ENCODE data around the gene PLCG2.

DNA sequence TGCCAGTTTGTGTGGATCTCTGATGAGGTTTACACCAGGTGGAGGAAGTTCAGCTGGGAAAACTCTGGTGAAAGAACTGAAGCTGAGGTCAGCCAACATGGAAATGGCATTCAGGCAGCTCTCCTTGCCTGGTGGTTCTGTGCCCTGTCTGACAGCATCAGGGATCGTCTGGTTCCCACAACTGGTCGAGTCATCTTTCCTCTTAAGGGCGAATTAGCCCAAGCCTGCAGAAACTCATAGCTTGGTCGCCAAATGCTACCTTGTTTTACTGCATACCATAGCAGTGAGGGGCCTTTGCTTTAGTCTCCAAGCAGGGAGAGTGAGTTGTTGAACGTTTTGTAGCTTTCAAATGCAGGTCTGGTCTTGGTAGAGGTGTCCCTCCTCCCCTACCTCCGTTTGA lies 7.2 kb downstream of the PLCG2 start:
- TF ChIP-seq, protein P1, sequence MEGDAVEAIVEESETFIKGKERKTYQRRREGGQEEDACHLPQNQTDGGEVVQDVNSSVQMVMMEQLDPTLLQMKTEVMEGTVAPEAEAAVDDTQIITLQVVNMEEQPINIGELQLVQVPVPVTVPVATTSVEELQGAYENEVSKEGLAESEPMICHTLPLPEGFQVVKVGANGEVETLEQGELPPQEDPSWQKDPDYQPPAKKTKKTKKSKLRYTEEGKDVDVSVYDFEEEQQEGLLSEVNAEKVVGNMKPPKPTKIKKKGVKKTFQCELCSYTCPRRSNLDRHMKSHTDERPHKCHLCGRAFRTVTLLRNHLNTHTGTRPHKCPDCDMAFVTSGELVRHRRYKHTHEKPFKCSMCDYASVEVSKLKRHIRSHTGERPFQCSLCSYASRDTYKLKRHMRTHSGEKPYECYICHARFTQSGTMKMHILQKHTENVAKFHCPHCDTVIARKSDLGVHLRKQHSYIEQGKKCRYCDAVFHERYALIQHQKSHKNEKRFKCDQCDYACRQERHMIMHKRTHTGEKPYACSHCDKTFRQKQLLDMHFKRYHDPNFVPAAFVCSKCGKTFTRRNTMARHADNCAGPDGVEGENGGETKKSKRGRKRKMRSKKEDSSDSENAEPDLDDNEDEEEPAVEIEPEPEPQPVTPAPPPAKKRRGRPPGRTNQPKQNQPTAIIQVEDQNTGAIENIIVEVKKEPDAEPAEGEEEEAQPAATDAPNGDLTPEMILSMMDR (conservative IDR thresholded peaks at IDR 0.05; ENCODE audit: low read depth, low read length): no peak
- no peak for TF ChIP-seq EZH2 (IDR thresholded peaks at IDR 0.05; ENCODE audit: low read length, unreplicated experiment)
